ENCODE results near the gene HELB.
"Not testable (repeated sequence)": the region's sequence is repeated elsewhere in the genome, so short reads cannot be mapped to it uniquely, and the experiment has no call there.

Gene HELB

DNA sequence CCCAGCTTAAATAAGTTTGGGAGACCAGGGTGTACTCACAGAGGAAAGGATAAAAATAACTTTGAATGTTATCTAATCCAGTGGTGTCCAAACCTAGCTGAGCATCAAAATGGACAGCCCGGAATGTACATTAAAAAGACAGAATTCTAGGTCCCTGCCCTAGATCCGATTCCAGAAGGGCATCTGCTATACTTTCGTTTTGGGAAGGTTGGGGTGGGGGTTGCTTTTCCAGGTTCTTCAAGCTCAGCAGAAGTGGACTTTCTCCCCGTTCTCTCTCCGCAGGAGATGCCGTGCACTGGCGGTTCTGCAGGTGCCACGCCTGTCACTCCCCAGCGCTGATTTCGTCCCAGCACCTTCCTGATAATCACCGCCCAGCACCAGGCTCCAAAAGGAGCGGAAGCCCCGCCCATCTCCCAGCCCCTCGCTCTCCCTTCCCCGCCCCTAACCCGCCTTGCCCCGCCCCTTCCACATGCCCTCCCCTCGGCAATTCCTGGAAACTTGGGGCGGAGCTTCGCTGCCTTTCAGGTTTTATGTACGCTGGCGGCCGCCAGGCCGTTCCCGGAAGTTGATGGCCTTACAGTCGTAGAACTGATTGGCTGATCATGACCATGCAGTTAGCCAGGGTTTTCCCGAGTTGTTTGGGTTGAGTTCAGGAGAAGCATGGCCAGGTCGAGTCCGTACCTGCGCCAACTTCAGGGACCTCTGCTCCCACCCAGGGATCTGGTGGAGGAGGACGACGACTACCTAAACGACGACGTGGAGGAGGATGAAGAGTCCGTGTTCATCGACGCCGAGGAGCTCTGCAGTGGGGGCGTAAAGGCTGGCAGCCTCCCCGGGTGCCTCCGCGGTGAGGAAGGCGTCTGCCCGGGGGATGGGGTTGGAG lies at the start of gene HELB:
TSS of gene HELB (plus strand) at position 550 of the 883 bp plus-strand sequence. CDS start at position 661, 111 bp downstream.
- DNase-seq: peak; percentile 98

DNA sequence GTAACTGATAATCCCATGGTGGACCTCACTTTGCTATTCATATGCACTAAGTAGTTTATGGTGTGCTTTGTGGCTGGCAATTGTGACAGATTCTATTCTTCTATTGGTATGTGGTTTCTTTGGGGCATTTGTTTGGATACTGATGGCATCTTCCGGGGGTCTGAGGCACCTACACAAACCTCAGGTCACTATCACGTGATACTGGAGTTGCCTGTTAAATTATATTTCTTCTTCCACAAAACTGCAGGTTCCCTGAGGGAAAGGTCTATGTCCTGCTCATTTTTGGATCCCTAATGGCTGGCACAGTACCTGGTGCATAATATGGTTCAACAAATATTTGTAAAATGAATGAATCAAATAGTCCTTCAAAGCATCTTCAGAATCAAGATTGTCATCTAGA lies 49.5 kb upstream of the HELB start:
- DNase-seq: no peak

DNA sequence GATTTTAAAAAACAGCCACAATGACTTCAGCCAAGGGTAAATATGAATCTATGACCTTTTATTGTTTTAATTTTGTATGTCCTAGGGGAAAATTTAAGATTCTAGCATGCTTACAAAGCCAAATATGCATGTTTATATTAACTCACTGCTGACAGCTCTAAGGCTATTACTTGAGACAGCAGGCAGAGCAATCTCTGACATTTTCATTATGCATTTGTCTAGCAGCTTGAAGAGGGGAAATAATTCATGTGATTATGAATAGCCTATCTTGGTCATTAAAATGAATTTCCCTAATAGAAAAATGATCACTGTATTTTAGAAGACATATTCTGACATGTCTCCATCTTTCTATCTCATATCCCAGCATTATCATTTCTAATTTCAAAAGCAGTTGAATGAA lies 46.6 kb upstream of the HELB start:
- no peak for DNase-seq

DNA sequence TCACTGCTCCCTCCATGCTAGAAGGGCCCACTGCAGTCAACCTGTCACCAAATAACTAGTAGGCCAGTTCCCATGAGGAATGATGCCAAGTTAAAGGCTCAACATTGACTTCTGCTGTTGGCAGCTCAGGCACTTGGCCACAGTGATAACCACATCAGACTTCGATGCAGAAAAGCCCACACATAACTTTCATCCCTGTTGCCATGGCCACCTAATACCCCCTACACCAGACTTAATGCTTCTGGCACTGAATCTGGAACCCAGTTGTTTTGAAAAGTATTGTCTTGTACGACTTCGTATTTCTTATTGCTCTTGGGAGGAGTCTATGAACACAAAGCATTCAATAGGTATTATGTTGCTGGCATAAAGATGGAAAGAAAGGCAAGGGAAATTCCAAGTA lies 44.3 kb upstream of the HELB start:
- no peak for DNase-seq

DNA sequence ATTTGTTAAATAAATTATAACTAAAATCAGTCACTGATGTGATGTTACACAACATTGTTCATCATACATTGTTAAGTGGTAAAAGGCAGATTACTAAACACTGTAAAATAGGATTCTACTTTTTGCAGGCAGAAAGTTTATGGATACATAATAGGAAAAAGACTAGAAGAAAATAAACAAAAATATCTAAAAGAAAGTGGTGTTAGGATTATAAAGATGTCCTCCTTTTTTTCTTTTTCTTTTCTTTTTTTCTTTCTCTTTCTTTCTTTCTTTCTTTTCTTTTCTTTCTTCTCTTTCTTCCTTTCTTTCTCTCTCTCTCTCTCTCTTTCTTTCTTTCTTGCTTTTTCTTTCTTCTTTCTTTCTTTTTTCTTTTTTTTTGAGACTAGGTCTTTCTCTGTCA lies 39.6 kb upstream of the HELB start:
- DNase-seq: no peak

DNA sequence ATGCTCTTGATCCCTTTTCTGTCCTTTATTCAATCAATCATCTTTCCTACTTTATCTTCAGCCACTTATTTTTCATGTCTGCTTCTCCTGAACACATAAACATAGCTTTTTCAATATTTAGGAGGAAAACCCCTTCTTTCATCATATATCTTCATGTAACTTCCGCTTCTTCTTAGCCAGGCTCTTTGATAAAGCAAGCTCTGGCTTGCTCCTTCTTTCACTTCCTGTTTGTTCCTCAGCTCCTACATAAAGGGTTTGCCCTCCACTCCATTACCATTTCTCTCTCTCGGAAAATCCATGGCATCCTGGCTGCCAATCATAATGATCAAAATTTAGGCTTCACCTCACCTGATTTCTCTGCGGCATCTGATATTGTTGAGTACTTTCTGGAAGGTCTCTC lies 33.7 kb upstream of the HELB start:
- DNase-seq: no peak

DNA sequence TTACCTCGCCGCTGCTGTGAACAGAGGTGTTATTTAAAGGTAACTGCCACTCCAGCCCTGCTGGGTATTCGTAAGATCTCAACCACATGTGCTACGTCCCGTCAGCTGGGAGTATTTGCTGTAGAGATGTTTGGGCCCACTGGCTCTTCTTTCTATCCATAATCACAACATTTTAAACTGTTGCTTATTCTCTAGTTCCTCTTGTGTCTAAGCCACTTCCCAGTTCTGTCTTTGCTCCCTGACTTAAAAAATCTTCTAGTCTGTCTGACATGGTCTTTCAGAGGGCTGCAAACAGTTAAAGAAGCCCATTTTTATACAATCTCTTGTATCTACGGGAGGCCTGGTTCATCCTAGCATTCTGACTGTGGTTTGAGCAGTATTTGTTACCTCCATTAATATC lies 33.2 kb upstream of the HELB start:
- no peak for DNase-seq

DNA sequence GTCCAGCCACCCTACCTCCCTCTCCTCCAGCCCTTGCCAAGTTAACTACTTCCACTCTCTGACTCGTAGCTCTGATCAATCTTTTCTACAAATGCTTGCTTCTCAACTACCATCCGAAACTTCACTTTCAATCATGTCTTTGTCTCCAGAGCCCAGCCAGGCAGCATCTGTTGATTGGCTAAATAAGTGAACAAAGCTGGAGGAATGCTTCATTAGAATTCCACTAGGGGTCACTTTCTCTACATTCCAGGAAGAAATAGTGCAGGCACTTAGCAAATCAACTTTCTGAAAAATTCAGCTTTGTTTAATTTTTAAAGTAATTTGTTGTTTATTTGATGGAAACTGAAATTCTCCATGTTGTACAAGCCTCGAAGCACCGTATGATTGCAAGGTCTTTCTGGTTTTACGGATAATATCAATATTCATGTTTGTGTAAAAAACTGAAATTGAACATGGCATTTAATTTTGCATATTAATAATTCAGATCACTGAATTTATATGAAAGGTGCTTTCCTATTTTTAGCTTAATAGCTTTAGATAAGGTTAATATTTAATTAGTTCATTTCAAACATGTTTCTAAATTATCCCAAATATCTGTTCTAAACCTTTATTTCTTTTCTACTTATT lies 32.4 kb upstream of the HELB start:
- no peak for DNase-seq

DNA sequence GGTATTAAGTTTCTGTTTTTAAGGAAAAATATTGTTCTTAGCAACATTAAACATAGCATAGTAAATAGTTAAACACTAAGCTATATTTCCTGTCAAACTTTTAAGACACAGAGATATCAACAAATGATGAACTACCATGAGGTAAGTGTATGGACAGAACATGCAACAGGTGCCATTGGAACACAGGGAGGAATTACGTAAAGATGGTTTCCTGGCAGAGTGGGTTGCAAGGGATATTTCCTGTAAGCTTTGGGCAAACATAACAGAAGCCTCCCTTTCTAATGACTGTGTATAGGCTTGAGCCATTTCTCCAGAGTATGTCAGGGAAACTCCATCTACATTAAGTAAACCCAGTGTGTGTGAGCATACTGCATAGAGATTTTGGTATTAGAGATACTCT lies 31.7 kb upstream of the HELB start:
- DNase-seq: no peak

DNA sequence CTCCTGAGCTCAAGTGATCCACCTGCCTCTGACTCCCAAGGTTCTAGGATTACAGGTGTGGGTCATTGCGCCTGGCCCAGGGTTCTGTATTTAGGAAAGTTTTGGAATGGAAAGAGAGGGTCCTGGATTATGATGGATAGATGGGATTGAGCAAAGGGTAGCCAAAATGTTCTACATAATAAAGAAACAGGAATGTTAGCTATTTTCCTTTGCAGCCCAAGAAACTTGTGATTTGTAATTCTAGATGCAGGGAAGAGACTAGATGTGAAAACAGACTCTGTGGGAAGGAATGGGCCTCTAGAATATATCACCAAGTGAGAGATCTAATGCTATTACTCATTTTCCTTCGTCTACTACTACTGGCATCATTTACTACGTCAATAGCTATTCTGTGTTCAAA lies 29.6 kb upstream of the HELB start:
- DNase-seq: no peak

DNA sequence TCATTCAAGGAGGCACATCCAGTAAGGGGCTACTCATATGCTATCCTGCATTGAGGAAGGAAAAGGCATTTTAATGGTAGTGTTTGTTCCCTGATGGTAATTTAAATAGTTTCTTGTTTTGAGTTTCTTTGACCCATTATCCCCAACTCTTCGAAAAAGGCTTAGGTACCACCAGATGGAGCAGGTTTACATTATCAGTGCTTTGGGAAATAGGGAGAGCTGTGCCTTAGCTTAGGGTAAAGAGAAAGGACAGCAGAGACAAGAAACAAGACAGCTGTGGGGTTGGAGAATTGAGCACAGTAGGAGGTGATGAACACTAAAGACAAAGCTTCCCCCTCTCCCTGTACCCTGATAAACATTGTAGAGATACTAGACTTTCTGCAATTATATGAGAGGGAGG lies 29.1 kb upstream of the HELB start:
- no peak for DNase-seq

DNA sequence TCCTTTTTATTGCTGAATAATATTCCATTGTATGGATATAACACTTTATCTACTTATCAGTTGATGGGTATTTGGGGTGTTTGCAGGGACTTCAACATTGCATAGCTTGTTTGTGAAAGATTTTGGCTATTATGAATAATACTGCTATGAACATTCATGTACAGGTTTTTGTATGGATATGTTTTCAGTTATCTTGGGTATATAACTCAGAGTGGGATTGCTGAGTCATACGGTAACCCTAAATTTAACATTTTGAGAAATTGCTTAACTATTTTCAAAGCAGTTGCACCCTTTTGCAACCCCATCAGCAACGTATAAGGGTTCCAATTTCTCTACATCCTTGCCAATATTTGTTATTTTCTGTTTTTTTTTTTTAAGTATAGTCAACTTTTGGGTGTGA lies 27.3 kb upstream of the HELB start:
- no peak for DNase-seq

DNA sequence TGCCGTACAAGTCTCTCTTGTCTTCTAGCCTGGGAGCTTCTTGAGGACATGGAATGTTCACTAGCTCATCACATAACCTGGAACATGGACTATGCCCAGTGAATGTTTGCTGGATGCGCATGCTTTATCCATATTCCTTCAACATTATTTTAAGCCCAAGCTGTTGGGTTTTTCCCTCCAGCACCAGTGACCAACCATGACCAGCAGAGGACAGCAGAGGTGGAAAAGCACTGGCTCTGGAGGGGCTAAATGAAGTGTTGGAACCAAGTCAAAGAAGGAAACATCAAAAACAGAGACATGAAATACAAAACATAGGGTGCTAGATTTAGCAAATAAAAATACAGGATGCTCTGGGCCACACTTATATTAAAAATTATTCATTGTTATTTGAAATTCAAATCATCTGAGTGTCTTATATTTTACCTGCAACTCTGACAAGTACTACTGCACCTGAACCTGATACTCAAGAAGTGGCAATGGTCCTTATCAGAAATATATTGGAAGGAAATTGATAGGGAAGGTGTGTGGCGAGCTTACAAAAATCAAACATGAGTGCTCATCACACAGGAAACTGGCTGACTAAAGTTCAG lies 23.1 kb upstream of the HELB start:
- DNase-seq: peak; percentile 37

DNA sequence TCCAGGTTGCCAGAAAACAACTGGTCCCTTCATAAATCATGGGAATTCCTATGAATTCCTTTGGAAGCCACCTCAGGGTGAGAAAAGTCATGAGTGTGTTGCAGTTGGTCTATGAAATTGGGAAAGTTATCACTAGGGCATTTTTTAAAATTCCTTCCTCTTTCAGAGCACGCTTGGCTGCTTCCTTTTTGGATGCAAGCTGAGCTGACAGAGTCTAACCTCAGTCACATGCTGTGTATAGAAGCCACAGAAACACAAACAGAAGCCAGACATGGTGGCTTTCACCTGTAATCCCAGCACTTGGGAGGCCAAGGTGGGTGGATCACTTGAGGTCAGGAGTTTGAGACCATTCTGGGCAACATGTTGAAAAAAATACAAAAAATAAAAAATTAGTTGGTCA lies 21.7 kb upstream of the HELB start:
- no peak for DNase-seq

DNA sequence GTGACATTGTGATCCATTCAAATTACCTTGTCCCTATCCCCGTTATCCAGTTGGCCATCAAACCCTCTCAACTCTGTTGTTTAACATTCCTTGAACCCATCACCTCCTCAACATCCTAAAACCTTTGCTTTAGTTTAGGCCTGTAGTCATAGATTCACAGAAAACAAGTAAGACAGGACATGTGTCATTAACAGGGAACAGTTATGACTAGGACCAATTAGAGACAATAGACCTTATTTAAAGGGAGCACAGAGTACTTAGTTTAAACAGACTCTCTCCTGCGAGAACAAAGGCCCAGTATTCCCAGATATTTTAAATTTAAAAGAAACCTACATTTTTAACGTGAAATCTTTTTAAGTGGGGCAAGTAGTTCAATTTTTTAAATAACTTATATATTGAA lies 20.0 kb upstream of the HELB start:
- DNase-seq: no peak

DNA sequence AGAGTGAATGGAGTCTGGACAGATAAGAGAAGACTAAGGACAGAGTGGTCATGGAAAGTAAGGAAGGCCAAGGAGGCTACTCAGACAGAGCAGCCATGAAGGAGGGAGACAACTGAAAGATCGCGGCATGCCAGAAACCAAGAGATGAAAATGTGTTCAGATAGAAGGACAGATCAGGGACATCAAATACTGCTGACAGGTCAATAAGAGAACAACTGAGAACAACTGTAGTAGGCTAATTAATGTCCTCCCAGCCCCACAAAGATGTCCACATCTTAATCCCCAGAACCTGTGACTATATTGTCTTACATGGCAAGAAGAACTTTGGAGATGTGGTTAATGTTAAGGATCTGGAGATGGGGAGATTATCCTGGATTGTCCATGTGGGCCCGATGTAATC lies 15.0 kb upstream of the HELB start:
- DNase-seq: no peak

DNA sequence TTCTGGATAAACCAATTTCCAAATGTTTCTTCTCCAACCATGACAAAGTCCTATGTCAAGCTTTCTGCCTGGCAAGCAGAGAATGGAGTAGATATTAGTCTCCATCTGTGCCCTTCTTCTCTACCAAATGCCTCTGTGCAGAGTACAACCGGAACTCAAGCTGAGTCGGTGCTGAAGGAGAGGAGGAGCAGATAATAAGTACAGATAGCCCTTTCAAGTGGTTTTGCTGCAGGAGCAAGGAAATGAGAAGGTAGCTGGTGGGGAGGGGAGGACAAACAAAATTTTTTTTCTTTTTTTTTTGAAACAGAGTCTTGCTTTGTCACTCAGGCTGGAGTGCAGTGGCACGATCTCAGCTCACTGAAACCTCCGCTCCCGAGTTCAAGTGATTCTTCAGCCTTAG lies 14.2 kb upstream of the HELB start:
- DNase-seq: peak; percentile 45

DNA sequence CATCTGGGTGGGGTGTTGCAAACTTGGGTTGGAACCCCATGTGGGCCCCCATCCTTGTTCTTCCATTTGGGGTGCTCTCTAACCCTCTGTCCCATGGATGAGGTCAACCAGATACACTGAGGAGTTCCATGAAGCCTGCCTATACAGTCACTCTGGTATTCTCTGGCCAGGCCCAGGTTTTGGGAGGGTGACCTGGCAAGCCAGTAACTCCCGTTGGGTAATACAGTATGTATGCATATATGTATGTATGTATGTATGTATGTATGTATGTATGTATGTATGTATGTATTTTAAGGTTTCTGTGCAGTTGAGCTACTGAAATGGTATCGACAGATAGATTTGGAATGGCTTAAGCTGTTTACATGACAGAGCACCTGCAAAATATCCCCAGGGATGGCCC lies 12.8 kb upstream of the HELB start:
- DNase-seq: no peak

DNA sequence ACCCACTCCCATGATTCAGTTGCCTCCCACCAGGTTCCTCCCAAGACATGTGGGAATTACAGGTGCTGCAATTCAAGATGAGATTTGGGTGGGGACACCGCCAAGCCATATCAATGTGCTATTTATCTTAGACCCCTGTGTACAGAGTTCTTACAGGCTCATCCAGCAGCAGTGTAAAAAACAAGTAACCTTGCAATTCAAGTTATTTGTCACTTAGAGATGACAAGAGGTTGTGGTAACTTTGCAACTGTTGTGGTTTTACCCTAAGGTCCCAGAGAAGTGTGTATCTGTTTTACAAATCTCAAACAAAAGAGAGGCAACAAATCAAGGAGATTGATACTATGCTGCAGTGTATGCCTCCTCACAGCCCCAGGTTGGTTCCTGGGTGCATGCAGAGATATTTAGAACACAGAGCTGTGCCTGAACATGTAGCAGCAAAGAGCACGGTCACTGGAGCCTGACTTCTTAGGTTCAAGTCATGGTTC lies 11.5 kb upstream of the HELB start:
- DNase-seq: no peak

DNA sequence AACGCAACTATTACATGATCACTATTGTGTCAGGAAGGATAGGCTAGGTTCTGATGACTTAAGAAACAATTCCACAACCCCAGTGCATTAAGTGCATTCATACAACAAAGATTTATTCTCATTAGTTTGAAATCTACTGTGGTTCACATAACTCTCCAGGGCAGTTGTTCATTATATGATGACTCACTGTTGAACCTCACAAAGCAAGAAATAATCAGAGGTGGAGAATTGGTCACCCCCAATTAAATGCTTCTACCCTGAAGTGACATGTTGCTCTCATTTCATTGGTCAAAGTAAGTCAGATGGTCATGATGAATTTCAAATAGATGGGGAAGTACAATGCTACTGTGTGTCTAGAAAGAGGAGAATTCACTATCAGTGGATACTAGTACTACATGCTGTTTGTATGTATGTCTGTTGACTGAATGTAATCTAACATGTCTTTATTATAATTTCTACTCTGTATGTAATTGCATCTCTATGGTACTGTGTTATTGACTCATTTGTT lies 6.1 kb upstream of the HELB start:
- no peak for DNase-seq

DNA sequence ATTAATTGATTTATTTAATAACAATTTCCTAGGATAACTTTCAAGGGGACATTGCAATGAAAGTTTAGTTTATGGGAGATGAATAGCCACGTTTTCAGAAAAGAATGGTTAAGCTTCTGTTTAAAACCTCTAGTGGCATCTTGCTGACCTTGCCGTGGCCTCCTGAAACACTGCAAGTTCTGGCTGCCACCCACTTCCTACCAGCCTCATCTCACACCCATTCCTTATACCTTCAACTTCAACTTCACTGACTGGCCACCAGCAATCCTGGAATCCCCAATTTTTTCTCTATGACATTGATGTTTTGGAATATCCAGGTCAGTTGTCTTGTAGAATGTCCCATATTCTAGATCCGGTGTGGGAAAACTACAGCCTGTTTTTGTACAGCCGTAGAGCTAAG lies 5.2 kb upstream of the HELB start:
- no peak for DNase-seq

DNA sequence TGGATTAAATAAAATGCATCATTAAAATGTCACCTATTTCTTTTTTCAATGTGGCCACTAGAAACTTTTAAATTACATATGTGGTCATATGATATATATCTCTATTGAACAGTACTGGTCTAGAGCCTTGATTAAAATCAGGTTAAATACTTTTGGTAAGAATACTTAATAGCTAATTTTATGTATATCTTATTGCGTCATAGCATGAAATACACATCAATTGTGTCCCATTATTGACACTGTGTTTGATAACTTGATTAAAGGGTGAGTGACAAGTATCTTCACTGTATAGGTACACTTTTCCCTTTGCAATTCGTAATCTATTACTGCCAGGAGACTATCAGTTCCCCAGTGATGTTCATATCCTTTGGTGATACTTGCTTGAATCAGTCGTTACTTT lies 4.4 kb upstream of the HELB start:
- no peak for DNase-seq

DNA sequence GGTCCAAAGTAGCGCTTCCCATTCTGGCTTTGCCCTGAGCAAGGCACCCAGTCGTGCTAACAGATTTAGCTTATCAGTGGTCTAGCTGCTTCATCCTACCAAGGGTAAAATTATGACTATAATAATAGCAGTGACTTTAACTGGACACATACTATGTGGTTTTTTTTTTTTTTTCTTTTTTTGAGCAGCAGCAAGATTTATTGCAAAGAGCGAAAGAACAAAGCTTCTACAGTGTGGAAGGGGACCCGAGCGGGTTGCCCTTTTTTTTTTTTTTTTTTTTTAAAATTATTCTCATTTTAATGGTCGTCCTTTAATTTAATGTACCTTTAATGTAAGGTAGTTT lies 505 bp downstream of the HELB start:
- DNase-seq: no peak

DNA sequence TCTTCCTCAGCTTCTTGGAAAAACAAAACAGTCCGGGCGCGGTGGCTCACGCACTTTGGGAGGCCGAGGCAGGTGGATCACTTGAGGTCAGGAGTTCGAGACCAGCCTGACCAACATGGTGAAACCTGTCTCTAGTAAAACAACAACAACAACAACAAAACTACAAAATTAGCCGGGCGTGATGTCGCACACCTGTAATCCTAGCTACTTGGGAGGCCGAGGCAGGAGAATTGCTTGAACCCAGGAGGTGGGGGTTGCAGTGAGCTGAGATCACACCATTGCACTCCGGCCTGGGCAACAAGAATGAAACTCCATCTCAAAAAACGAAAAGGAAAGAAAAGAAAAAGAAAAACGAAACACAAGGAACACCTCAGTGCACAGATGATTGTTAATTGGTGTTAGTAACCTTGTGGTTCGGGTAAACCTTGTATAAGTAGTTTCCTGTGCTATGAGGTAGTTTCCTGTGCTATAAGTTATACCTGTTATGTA lies 1.1 kb downstream of the HELB start:
- DNase-seq: not testable (repeated sequence)

All from activated CD8-positive, alpha-beta memory T cell treated with anti-CD3 and anti-CD28 coated beads, Interleukin-2, amount 50 U/mL, for 4 hours (primary cell).